Measurements from ENCODE around the gene EXOC8. TPM values are rescaled to one million over a fixed set of nuclear protein-coding genes. Genes with fewer than 3 reads are reported as not detected.

The EXOC8 gene
- total and polyA plus RNA-seq, 2 of the 13 experiments (the other 11 are each of a cell fraction or from before 2014, with no cell fraction given), result 2.1 to 7.9 TPM

- TF ChIP-seq SNAPC4 (CRISPR knock-in tag; IDR thresholded peaks at IDR 0.05) (peak; percentile 61; the same call in 1 of the 2 replicates), RBFOX2 (IDR thresholded peaks at IDR 0.05; ENCODE audit: low read depth, low read length) (peak; percentile 87), ZSCAN5A (CRISPR knock-in tag; IDR thresholded peaks at IDR 0.05; ENCODE audit: borderline replicate concordance) (peak; percentile 92; the same call in 1 of the 2 replicates), GATAD2A (CRISPR knock-in tag; IDR thresholded peaks at IDR 0.05) (0 out of 2 replicates have a peak, but pooled peaks have one; percentile 23), ZNF333 (CRISPR knock-in tag; IDR thresholded peaks at IDR 0.05; ENCODE audit: borderline replicate concordance) (no peak), NR2F2 (IDR thresholded peaks at IDR 0.05; ENCODE audit: borderline replicate concordance, low read depth) (peak; percentile 17; the same call in 1 of the 2 replicates), ASH2L (IDR thresholded peaks at IDR 0.05; ENCODE audit: insufficient read length, low read depth, low read length) (peak; percentile 98), GFI1 (CRISPR knock-in tag; IDR thresholded peaks at IDR 0.05; ENCODE audit: borderline replicate concordance) (no peak; the same call in 1 of the 2 replicates), CREB1 (IDR thresholded peaks at IDR 0.05) (peak; percentile 75), CREB1 (CRISPR knock-in tag; IDR thresholded peaks at IDR 0.05) (peak; percentile 93), IRX3 (CRISPR knock-in tag; IDR thresholded peaks at IDR 0.05; ENCODE audit: borderline replicate concordance, low read depth) (peak; percentile 39; the same call in 1 of the 2 replicates), IKZF4 (CRISPR knock-in tag; IDR thresholded peaks at IDR 0.05; ENCODE audit: borderline replicate concordance, low read depth, not compliant biosample characterization) (no peak), ARNTL (CRISPR knock-in tag; IDR thresholded peaks at IDR 0.05) (0 out of 2 replicates have a peak, but pooled peaks have one; percentile 18), ZNF276 (CRISPR knock-in tag; IDR thresholded peaks at IDR 0.05; ENCODE audit: low read depth) (no peak), ZNF331 (CRISPR knock-in tag; IDR thresholded peaks at IDR 0.05) (no peak), UBTF (CRISPR knock-in tag; IDR thresholded peaks at IDR 0.05) (peak; percentile 78), MAFK (conservative IDR thresholded peaks at IDR 0.05 in 1 of 2, IDR thresholded peaks at IDR 0.05 in 1 of 2; ENCODE audit: low read length in 2 of 2) (peak; percentile 95 to 99)
Observed at GRCh38 chr1:231337472-231338269, at the start of gene EXOC8 (continued).

Data from HepG2 (cell line).